GM23338 (cell line): ENCODE data around the gene UVRAG. TPM values are rescaled to one million over a fixed set of nuclear protein-coding genes. Genes with fewer than 3 reads are reported as not detected.

Experiments
- ATAC-seq: fragments of 200-7000 bp; cut with Tn5 transposase; 3 replicates; pipeline ENCODE4 v1.9.1; 2020
- DNase-seq: peaks from one replicate; pipeline ENCODE4 v3.0.0-alpha.2; 2015; ENCODE audit warnings: low spot score
- H2AFZ ChIP-seq: fragments of 200-600 bp; sonication (generic); 2 replicates; pipeline ENCODE4 v1.8.0; 2016; ENCODE audit warnings: antibody characterized with exemption, mild to moderate bottlenecking, moderate library complexity
- H3F3A ChIP-seq: fragments of 200-600 bp; sonication (generic); replicated peaks from 2 replicates; pipeline ENCODE4 v1.8.0; 2017; ENCODE audit warnings: antibody characterized with exemption, mixed run types, low read depth
- H3K27ac ChIP-seq: fragments of 200-600 bp; sonication (generic); 2 replicates; pipeline ENCODE4 v1.6.1; 2016; ENCODE audit warnings: low read depth
- H3K27me3 ChIP-seq: fragments of 200-600 bp; sonication (generic); 2 replicates; pipeline ENCODE4 v1.8.0; 2016; ENCODE audit warnings: mild to moderate bottlenecking, mixed run types, moderate library complexity; ENCODE audit not compliant: insufficient read depth
- H3K36me3 ChIP-seq: fragments of 200-600 bp; sonication (generic); 2 replicates; pipeline ENCODE4 v1.8.0; 2016; ENCODE audit warnings: mild to moderate bottlenecking; ENCODE audit not compliant: insufficient read depth
- H3K4me1 ChIP-seq: fragments of 200-600 bp; sonication (generic); 2 replicates; pipeline ENCODE4 v1.8.0; 2016; ENCODE audit warnings: mild to moderate bottlenecking, moderate library complexity; ENCODE audit not compliant: insufficient read depth
- H3K4me2 ChIP-seq: fragments of 200-600 bp; sonication (generic); 2 replicates; pipeline ENCODE4 v1.7.1; 2017; ENCODE audit warnings: mixed run types
- H3K4me3 ChIP-seq: fragments of 200-600 bp; sonication (generic); 2 replicates; pipeline ENCODE4 v1.6.1; 2016; ENCODE audit warnings: mixed run types
- H3K79me2 ChIP-seq: fragments of 200-600 bp; sonication (generic); replicated peaks from 2 replicates; pipeline ENCODE4 v1.8.0; 2017; ENCODE audit warnings: mild to moderate bottlenecking; ENCODE audit not compliant: insufficient read depth
- H3K9me2 ChIP-seq: fragments of 200-600 bp; sonication (generic); 2 replicates; pipeline ENCODE4 v1.8.0; 2017; ENCODE audit not compliant: insufficient read depth
- H4K20me1 ChIP-seq: fragments of 200-600 bp; sonication (generic); replicated peaks from 2 replicates; pipeline ENCODE4 v1.8.0; 2017; ENCODE audit warnings: mild to moderate bottlenecking; ENCODE audit not compliant: insufficient read depth
- H3K27ac Mint-ChIP-seq: 2 replicates; pipeline ENCODE4 v1.8.0; 2020; ENCODE audit warnings: inconsistent platforms, mild to moderate bottlenecking, moderate library complexity, mixed read lengths
- H3K27me3 Mint-ChIP-seq: 3 replicates; pipeline ENCODE4 v1.8.0; 2022; ENCODE audit warnings: low read depth, mild to moderate bottlenecking, moderate library complexity, mixed read lengths, inconsistent platforms; ENCODE audit not compliant: insufficient read depth, poor library complexity
- H3K36me3 Mint-ChIP-seq: 3 replicates; pipeline ENCODE4 v1.8.0; 2021; ENCODE audit warnings: low read depth, mild to moderate bottlenecking, inconsistent platforms, moderate library complexity, mixed read lengths
- H3K4me1 Mint-ChIP-seq: 3 replicates; pipeline ENCODE4 v1.8.0; 2020; ENCODE audit warnings: mild to moderate bottlenecking, inconsistent platforms, mixed read lengths
- H3K4me3 Mint-ChIP-seq: 3 replicates; pipeline ENCODE4 v1.8.0; 2021; ENCODE audit warnings: moderate library complexity, mild to moderate bottlenecking, inconsistent platforms, mixed read lengths
- H3K9me3 Mint-ChIP-seq: 3 replicates; pipeline ENCODE4 v1.8.0; 2020; ENCODE audit warnings: moderate library complexity, mild to moderate bottlenecking, inconsistent platforms, mixed read lengths
- CREB1 ChIP-seq: fragments of 250-450 bp; sonication (Bioruptor Pico); IDR thresholded peaks from 2 replicates; pipeline ENCODE4 v1.5.0; 2020; ENCODE audit warnings: low read depth, mild to moderate bottlenecking, moderate library complexity
- CTCF ChIP-seq, 2 experiments: fragments of 200-600 bp in 1 of 2; sonication (generic) in 1 of 2; conservative IDR thresholded peaks; 2 replicates each; pipeline versions ENCODE4 v1.5.1 to v1.6.1; 2016 to 2017; ENCODE audit warnings: antibody characterized with exemption in 2 of 2, low read depth in 2 of 2, mild to moderate bottlenecking in 2 of 2, moderate library complexity in 1 of 2
- EZH2 ChIP-seq: fragments of 200-600 bp; sonication (generic); IDR thresholded peaks from one replicate; pipeline ENCODE4 v1.8.0; 2017; ENCODE audit warnings: antibody characterized with exemption, mild to moderate bottlenecking, low read depth; ENCODE audit not compliant: unreplicated experiment
- EZH2phosphoT487 ChIP-seq: fragments of 200-600 bp; sonication (generic); IDR thresholded peaks from one replicate; pipeline ENCODE4 v1.8.1; 2018; ENCODE audit warnings: antibody characterized with exemption; ENCODE audit not compliant: unreplicated experiment
- JUNB ChIP-seq: IDR thresholded peaks from one replicate; pipeline ENCODE4 v1.6.1; 2016; ENCODE audit warnings: antibody characterized with exemption; ENCODE audit not compliant: unreplicated experiment
- NANOG ChIP-seq: IDR thresholded peaks from 2 replicates; pipeline ENCODE4 v1.6.1; 2016; ENCODE audit warnings: antibody characterized with exemption, borderline replicate concordance
- POLR2AphosphoS5 ChIP-seq: IDR thresholded peaks from 2 replicates; pipeline ENCODE4 v1.6.1; 2016; ENCODE audit warnings: antibody characterized with exemption, low read depth
- REST ChIP-seq: IDR thresholded peaks from one replicate; pipeline ENCODE4 v1.6.1; 2018; ENCODE audit warnings: antibody characterized with exemption; ENCODE audit not compliant: unreplicated experiment
- STAT1 ChIP-seq: IDR thresholded peaks from one replicate; pipeline ENCODE4 v1.6.1; 2016; ENCODE audit warnings: antibody characterized with exemption; ENCODE audit not compliant: unreplicated experiment
- ZNF114 ChIP-seq: fragments of 250-450 bp; sonication (Bioruptor Pico); IDR thresholded peaks from 2 replicates; pipeline ENCODE4 v1.5.0; 2020; ENCODE audit warnings: mild to moderate bottlenecking, moderate library complexity
- ZNF331 ChIP-seq: fragments of 250-450 bp; sonication (Bioruptor Pico); IDR thresholded peaks from 2 replicates; pipeline ENCODE4 v1.5.0; 2020; ENCODE audit warnings: low read depth, mild to moderate bottlenecking, moderate library complexity
- polyA plus RNA-seq: library from polyadenylated mRNA; unstranded; fragments of >200 nt; fragmentation: Nextera tagmentation; extraction: Ambion mirVana; gene quantifications from 2 replicates; pipeline ENCODE4 v1.2.1, GENCODE V29; 2016
- total RNA-seq: library from RNA; depleted of rRNA; stranded (reverse); fragments of >200 nt; shearing (Covaris generic); gene quantifications from 2 replicates; pipeline ENCODE4 v1.2.3, GENCODE V29; 2014
- TF ChIP-seq, protein P1 (sequence below): IDR thresholded peaks from 2 replicates; pipeline ENCODE4 v1.6.1; 2016; ENCODE audit warnings: antibody characterized with exemption
- TF ChIP-seq, protein P2 (sequence below): fragments of 250-450 bp; sonication (Bioruptor Pico); IDR thresholded peaks from 2 replicates; pipeline ENCODE4 v1.5.0; 2020; ENCODE audit warnings: mild to moderate bottlenecking, moderate library complexity

Gene UVRAG
- total and polyA plus RNA-seq, 2 experiments from 2014 or later: 15.3 to 17.4 TPM

DNA sequence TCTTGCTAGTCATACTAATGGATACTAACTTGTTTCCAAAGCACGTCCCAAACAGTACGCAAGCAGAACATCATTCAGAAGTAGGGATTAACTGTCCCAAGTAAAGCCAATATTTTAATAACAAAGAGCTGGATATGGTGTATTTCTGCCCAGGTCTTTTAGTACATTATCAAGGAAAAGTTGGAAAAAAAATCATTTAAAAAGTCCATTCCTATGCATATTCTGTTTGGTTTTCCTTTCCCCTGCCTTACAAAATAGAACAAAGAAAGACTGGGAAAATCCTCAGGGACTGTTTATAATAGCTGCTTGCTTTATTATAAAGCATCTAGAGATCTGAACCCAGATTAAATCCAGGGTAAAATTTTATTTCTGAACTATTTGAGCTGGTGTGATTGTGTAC lies 83.9 kb downstream of the UVRAG start:
- Histone ChIP-seq H3K27ac (no peak overlapping the region), H3K4me1 (no peaks in the 10 kb centered on the region), H3F3A (no peaks in the 10 kb centered on the region), H3K36me3 (no peaks in the 10 kb centered on the region), H3K79me2 (no peaks in the 10 kb centered on the region; the same call in 1 of the 2 replicates), H2AFZ (no peak overlapping the region), H3K27me3 (no peaks in the 10 kb centered on the region), H3K9me2 (no peaks in the 10 kb centered on the region), H3K4me3 (no peak overlapping the region), H4K20me1 (no peaks in the 10 kb centered on the region; the same call in 1 of the 2 replicates), H3K4me2 (no peak overlapping the region)
- TF ChIP-seq, protein P1, sequence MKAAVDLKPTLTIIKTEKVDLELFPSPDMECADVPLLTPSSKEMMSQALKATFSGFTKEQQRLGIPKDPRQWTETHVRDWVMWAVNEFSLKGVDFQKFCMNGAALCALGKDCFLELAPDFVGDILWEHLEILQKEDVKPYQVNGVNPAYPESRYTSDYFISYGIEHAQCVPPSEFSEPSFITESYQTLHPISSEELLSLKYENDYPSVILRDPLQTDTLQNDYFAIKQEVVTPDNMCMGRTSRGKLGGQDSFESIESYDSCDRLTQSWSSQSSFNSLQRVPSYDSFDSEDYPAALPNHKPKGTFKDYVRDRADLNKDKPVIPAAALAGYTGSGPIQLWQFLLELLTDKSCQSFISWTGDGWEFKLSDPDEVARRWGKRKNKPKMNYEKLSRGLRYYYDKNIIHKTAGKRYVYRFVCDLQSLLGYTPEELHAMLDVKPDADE: no peak
- TF ChIP-seq CREB1 (no peak), ZNF114 (no peak), JUNB (no peak), NANOG (no peak), POLR2AphosphoS5 (no peak), STAT1 (no peak), REST (no peak), EZH2phosphoT487 (no peak), CTCF (conservative IDR thresholded peaks at IDR 0.05; ENCODE audit: low read depth in 2 of 2) (no peak), EZH2 (no peak), ZNF331 (CRISPR knock-in tag) (no peak)
- TF ChIP-seq, protein P2, sequence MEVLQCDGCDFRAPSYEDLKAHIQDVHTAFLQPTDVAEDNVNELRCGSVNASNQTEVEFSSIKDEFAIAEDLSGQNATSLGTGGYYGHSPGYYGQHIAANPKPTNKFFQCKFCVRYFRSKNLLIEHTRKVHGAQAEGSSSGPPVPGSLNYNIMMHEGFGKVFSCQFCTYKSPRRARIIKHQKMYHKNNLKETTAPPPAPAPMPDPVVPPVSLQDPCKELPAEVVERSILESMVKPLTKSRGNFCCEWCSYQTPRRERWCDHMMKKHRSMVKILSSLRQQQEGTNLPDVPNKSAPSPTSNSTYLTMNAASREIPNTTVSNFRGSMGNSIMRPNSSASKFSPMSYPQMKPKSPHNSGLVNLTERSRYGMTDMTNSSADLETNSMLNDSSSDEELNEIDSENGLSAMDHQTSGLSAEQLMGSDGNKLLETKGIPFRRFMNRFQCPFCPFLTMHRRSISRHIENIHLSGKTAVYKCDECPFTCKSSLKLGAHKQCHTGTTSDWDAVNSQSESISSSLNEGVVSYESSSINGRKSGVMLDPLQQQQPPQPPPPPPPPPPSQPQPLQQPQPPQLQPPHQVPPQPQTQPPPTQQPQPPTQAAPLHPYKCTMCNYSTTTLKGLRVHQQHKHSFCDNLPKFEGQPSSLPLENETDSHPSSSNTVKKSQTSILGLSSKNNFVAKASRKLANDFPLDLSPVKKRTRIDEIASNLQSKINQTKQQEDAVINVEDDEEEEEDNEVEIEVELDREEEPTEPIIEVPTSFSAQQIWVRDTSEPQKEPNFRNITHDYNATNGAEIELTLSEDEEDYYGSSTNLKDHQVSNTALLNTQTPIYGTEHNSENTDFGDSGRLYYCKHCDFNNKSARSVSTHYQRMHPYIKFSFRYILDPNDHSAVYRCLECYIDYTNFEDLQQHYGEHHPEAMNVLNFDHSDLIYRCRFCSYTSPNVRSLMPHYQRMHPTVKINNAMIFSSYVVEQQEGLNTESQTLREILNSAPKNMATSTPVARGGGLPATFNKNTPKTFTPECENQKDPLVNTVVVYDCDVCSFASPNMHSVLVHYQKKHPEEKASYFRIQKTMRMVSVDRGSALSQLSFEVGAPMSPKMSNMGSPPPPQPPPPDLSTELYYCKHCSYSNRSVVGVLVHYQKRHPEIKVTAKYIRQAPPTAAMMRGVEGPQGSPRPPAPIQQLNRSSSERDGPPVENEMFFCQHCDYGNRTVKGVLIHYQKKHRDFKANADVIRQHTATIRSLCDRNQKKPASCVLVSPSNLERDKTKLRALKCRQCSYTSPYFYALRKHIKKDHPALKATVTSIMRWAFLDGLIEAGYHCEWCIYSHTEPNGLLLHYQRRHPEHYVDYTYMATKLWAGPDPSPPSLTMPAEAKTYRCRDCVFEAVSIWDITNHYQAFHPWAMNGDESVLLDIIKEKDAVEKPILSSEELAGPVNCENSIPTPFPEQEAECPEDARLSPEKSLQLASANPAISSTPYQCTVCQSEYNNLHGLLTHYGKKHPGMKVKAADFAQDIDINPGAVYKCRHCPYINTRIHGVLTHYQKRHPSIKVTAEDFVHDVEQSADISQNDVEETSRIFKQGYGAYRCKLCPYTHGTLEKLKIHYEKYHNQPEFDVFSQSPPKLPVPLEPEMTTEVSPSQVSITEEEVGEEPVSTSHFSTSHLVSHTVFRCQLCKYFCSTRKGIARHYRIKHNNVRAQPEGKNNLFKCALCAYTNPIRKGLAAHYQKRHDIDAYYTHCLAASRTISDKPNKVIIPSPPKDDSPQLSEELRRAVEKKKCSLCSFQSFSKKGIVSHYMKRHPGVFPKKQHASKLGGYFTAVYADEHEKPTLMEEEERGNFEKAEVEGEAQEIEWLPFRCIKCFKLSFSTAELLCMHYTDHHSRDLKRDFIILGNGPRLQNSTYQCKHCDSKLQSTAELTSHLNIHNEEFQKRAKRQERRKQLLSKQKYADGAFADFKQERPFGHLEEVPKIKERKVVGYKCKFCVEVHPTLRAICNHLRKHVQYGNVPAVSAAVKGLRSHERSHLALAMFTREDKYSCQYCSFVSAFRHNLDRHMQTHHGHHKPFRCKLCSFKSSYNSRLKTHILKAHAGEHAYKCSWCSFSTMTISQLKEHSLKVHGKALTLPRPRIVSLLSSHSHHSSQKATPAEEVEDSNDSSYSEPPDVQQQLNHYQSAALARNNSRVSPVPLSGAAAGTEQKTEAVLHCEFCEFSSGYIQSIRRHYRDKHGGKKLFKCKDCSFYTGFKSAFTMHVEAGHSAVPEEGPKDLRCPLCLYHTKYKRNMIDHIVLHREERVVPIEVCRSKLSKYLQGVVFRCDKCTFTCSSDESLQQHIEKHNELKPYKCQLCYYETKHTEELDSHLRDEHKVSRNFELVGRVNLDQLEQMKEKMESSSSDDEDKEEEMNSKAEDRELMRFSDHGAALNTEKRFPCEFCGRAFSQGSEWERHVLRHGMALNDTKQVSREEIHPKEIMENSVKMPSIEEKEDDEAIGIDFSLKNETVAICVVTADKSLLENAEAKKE (CRISPR knock-in tag): no peak
- Mint-ChIP-seq H3K27me3 (no peaks in the 10 kb centered on the region), H3K4me1 (no peaks in the 10 kb centered on the region), H3K4me3 (no peak overlapping the region), H3K27ac (no peak overlapping the region), H3K9me3 (no peaks in the 10 kb centered on the region), H3K36me3 (no peaks in the 10 kb centered on the region)
- ATAC-seq (no peak), DNase-seq (no peak)
